KMS-11 (cell line): ENCODE measurements around the gene TECPR2.

Source experiments
- H2AFZ ChIP-seq: fragments of 200-600 bp; sonication (generic); 2 replicates; pipeline ENCODE4 v1.6.1; 2016; ENCODE audit warnings: antibody characterized with exemption, mixed run types, low read depth
- H3K27ac ChIP-seq: fragments of 200-600 bp; sonication (generic); 2 replicates; pipeline ENCODE4 v1.6.1; 2016; ENCODE audit warnings: mild to moderate bottlenecking, mixed run types
- H3K27me3 ChIP-seq: fragments of 200-600 bp; sonication (generic); 2 replicates; pipeline ENCODE4 v1.6.1; 2017; ENCODE audit warnings: mild to moderate bottlenecking, low read depth, mixed run types, moderate library complexity; ENCODE audit not compliant: insufficient read depth
- H3K36me3 ChIP-seq: fragments of 200-600 bp; sonication (generic); 2 replicates; pipeline ENCODE4 v1.6.1; 2017; ENCODE audit warnings: mild to moderate bottlenecking, mixed run types; ENCODE audit not compliant: insufficient read depth
- H3K4me1 ChIP-seq: fragments of 200-600 bp; sonication (generic); 2 replicates; pipeline ENCODE4 v1.6.1; 2016; ENCODE audit warnings: mild to moderate bottlenecking, low read depth, mixed run types; ENCODE audit not compliant: poor library complexity, severe bottlenecking
- H3K4me2 ChIP-seq: fragments of 200-600 bp; sonication (generic); 2 replicates; pipeline ENCODE4 v1.7.0; 2016; ENCODE audit warnings: mild to moderate bottlenecking, mixed run types
- H3K4me3 ChIP-seq: fragments of 200-600 bp; sonication (generic); IDR thresholded peaks from 2 replicates; pipeline ENCODE4 v1.6.1; 2017; ENCODE audit warnings: low read depth, low read length, mixed read lengths; ENCODE audit not compliant: insufficient read depth
- H3K79me2 ChIP-seq: fragments of 200-600 bp; sonication (generic); 2 replicates; pipeline ENCODE4 v1.6.1; 2016; ENCODE audit warnings: low read depth, mixed run types; ENCODE audit not compliant: insufficient read depth
- H3K9ac ChIP-seq: fragments of 200-600 bp; sonication (generic); 2 replicates; pipeline ENCODE4 v1.6.1; 2016; ENCODE audit warnings: mild to moderate bottlenecking, mixed run types
- H4K20me1 ChIP-seq: fragments of 200-600 bp; sonication (generic); 2 replicates; pipeline ENCODE4 v1.6.1; 2016; ENCODE audit warnings: mild to moderate bottlenecking, mixed run types; ENCODE audit not compliant: insufficient read depth
- CTCF ChIP-seq: fragments of 200-600 bp; sonication (generic); conservative IDR thresholded peaks from 2 replicates; pipeline ENCODE4 v1.6.1; 2017; ENCODE audit warnings: low read depth, mild to moderate bottlenecking, antibody characterized with exemption, low read length, moderate library complexity, mixed read lengths

TECPR2 gene

GRCh38 chr14:102479107-102479506, 116.4 kb downstream of the TECPR2 start:
- no peaks in the 10 kb centered on the region for H3K4me1 ChIP-seq
- H3K79me2 ChIP-seq = no peaks in the 10 kb centered on the region
- H3K9ac ChIP-seq = no peak overlapping the region
- H4K20me1 ChIP-seq = no peaks in the 10 kb centered on the region
- no peak overlapping the region for H3K4me2 ChIP-seq
- no peak overlapping the region for H3K27ac ChIP-seq
- no peak overlapping the region for H3K4me3 ChIP-seq
- no peaks in the 10 kb centered on the region for H3K27me3 ChIP-seq
- H2AFZ ChIP-seq = no peak overlapping the region
- no peaks in the 10 kb centered on the region for H3K36me3 ChIP-seq
- TF ChIP-seq CTCF = no peak

GRCh38 chr14:102479777-102480176, 117.0 kb downstream of the TECPR2 start:
- Histone ChIP-seq H3K4me1 (no peaks in the 10 kb centered on the region), H2AFZ (no peak overlapping the region), H3K27me3 (no peaks in the 10 kb centered on the region), H3K4me3 (no peak overlapping the region), H3K4me2 (no peak overlapping the region), H3K9ac (no peak overlapping the region), H4K20me1 (no peaks in the 10 kb centered on the region), H3K36me3 (no peaks in the 10 kb centered on the region), H3K27ac (no peak overlapping the region), H3K79me2 (no peaks in the 10 kb centered on the region)
- TF ChIP-seq CTCF = no peak

- Histone ChIP-seq H2AFZ (no peak overlapping the region), H3K79me2 (no peaks in the 10 kb centered on the region), H3K36me3 (no peaks in the 10 kb centered on the region), H3K4me3 (no peak overlapping the region), H3K27me3 (no peaks in the 10 kb centered on the region), H3K4me2 (no peak overlapping the region), H4K20me1 (no peaks in the 10 kb centered on the region), H3K4me1 (no peaks in the 10 kb centered on the region), H3K9ac (no peak overlapping the region), H3K27ac (no peak overlapping the region)
- no peak for TF ChIP-seq CTCF
Observed at GRCh38 chr14:102481371-102481770, 118.6 kb downstream of the TECPR2 start.

GRCh38 chr14:102481791-102482238, 119.1 kb downstream of the TECPR2 start:
- Histone ChIP-seq H3K79me2 (no peaks in the 10 kb centered on the region), H3K9ac (no peak overlapping the region), H3K4me1 (no peaks in the 10 kb centered on the region), H3K36me3 (no peaks in the 10 kb centered on the region), H4K20me1 (no peaks in the 10 kb centered on the region), H3K27me3 (no peaks in the 10 kb centered on the region), H2AFZ (no peak overlapping the region), H3K4me3 (no peak overlapping the region), H3K27ac (no peak overlapping the region), H3K4me2 (no peak overlapping the region)
- no peak for TF ChIP-seq CTCF

- Histone ChIP-seq H3K9ac (no peak overlapping the region), H3K4me2 (no peak overlapping the region), H3K27ac (no peak overlapping the region), H4K20me1 (no peaks in the 10 kb centered on the region), H2AFZ (no peak overlapping the region), H3K79me2 (no peaks in the 10 kb centered on the region), H3K4me3 (no peak overlapping the region), H3K27me3 (no peaks in the 10 kb centered on the region), H3K36me3 (no peaks in the 10 kb centered on the region), H3K4me1 (no peaks in the 10 kb centered on the region)
- TF ChIP-seq CTCF = no peak
Observed at GRCh38 chr14:102484316-102484715, 121.6 kb downstream of the TECPR2 start.
